Suppressor macrophage treated with lipopolysaccharide for 4 hours (primary cell): ENCODE results near the gene KCNE2.
"Not testable (repeated sequence)": the region's sequence is repeated elsewhere in the genome, so short reads cannot be mapped to it uniquely, and the experiment has no call there.

ENCODE experiments used
- DNase-seq: peaks from one replicate; pipeline ENCODE4 v3.0.0-alpha.2; 2020

KCNE2 gene

DNA sequence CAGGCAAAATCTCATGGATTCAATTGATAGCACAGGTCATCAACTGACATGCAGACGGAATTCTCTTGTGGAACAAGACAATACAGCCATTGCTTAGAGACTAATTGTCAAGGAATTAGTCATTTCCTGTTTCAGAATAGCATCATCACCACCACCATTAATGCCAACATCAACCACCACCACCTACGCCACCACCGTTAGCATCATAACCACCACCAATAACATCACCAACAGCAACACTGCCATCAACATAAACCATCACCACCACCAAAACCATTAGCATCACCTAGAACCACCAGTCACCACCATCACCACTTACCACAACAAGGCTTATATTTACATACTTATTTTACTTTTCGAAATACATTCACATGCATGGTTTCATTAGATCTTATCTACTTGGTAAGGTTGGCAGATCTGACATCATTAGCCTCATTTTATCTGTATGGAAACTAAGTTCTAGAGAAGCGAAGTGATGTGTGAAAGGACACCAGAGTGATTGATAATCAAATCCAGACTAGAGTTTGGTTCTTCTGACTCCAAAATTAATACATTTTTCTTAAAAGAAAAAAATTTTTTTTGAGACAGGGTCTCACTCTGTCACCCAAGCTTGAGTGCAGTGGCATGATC lies 53.8 kb downstream of the KCNE2 start:
- not testable (repeated sequence) for DNase-seq
